TTC549 (cell line): ENCODE data around the gene DIAPH2.

Source experiments
- FAIRE-seq: peaks from 2 replicates; lab custom pipeline; 2012; peaks lifted over from hg19 to GRCh38; lab: Jason Lieb, UNC

DIAPH2 gene

GRCh38 chrX:97309487-97310116 is 625.0 kb downstream of the DIAPH2 start:
- no peak for FAIRE-seq

- FAIRE-seq: no peak
These were observed 625.7 kb downstream of the DIAPH2 start for GRCh38 chrX:97310373-97310772.

GRCh38 chrX:97311066-97311778 is 626.6 kb downstream of the DIAPH2 start:
- no peak for FAIRE-seq

GRCh38 chrX:97314345-97314744 is 629.7 kb downstream of the DIAPH2 start:
- FAIRE-seq: no peak

GRCh38 chrX:97315939-97316338 is 631.3 kb downstream of the DIAPH2 start:
- FAIRE-seq: no peak

GRCh38 chrX:97320305-97320704 is 635.7 kb downstream of the DIAPH2 start:
- no peak for FAIRE-seq

GRCh38 chrX:97322401-97322800 is 637.8 kb downstream of the DIAPH2 start:
- FAIRE-seq: no peak

GRCh38 chrX:97326456-97326855 is 641.8 kb downstream of the DIAPH2 start:
- no peak for FAIRE-seq

GRCh38 chrX:97328853-97329390 is 644.3 kb downstream of the DIAPH2 start:
- no peak for FAIRE-seq

GRCh38 chrX:97330151-97330550 is 645.5 kb downstream of the DIAPH2 start:
- FAIRE-seq: no peak

GRCh38 chrX:97332963-97333362 is 648.3 kb downstream of the DIAPH2 start:
- no peak for FAIRE-seq

- FAIRE-seq: no peak
These were observed 650.2 kb downstream of the DIAPH2 start for GRCh38 chrX:97334850-97335249.

- no peak for FAIRE-seq
These were observed 660.1 kb downstream of the DIAPH2 start for GRCh38 chrX:97344724-97345123.

GRCh38 chrX:97358941-97359340 is 674.3 kb downstream of the DIAPH2 start:
- FAIRE-seq: no peak

- no peak for FAIRE-seq
These were observed 679.2 kb downstream of the DIAPH2 start for GRCh38 chrX:97363843-97364242.

- no peak for FAIRE-seq
These were observed 681.6 kb downstream of the DIAPH2 start for GRCh38 chrX:97366237-97366636.

GRCh38 chrX:97367125-97367524 is 682.5 kb downstream of the DIAPH2 start:
- no peak for FAIRE-seq

GRCh38 chrX:97369947-97370346 is 685.3 kb downstream of the DIAPH2 start:
- no peak for FAIRE-seq

GRCh38 chrX:97372001-97372766 is 687.5 kb downstream of the DIAPH2 start:
- FAIRE-seq: no peak

- FAIRE-seq: no peak
These were observed 689.6 kb downstream of the DIAPH2 start for GRCh38 chrX:97374266-97374665.

- FAIRE-seq: no peak
These were observed 695.6 kb downstream of the DIAPH2 start for GRCh38 chrX:97380200-97380599.

GRCh38 chrX:97384685-97385084 is 700.0 kb downstream of the DIAPH2 start:
- FAIRE-seq: no peak

GRCh38 chrX:97387004-97387403 is 702.4 kb downstream of the DIAPH2 start:
- FAIRE-seq: no peak
